Left renal cortex interstitium (tissue), 4 donors: ENCODE results near the gene SULT1A2. TPM values are rescaled to one million over a fixed set of nuclear protein-coding genes. Genes with fewer than 3 reads are reported as not detected.
"Not testable (repeated sequence)": the region's sequence is repeated elsewhere in the genome, so short reads cannot be mapped to it uniquely, and the experiment has no call there.

Experiments used
- DNase-seq, 4 donors: peaks; one replicate each; pipeline ENCODE4 v3.0.0-alpha.2; 2013; ENCODE audit warnings: low read depth in 4 of 4, low spot score in 2 of 4, missing footprints in 1 of 4
- polyA plus RNA-seq, 4 donors: library from polyadenylated mRNA; unstranded; fragments of 120-200 nt; gene quantifications; one replicate each; pipeline ENCODE4 v1.2.1, GENCODE V29; 2013; ENCODE audit not compliant: insufficient read length in 4 of 4

SULT1A2 gene
- polyA plus RNA-seq, 4 donors: 1.3 to 2.7 (median 1.8) TPM

- DNase-seq: no peak
Observed at GRCh38 chr16:28592511-28592910, 4.3 kb downstream of the SULT1A2 start.

- DNase-seq: no peak
Observed at GRCh38 chr16:28591355-28591754, 5.5 kb downstream of the SULT1A2 start.

- no peak for DNase-seq
Observed at GRCh38 chr16:28590384-28591340, 6.2 kb downstream of the SULT1A2 start.

- no peak for DNase-seq
Observed at GRCh38 chr16:28589930-28590329, 6.9 kb downstream of the SULT1A2 start.

- DNase-seq: no peak
Observed at GRCh38 chr16:28589069-28589468, 7.8 kb downstream of the SULT1A2 start.

- no peak for DNase-seq
Observed at GRCh38 chr16:28587386-28587785, 9.5 kb downstream of the SULT1A2 start.

- no peak for DNase-seq
Observed at GRCh38 chr16:28586466-28586865, 10.4 kb downstream of the SULT1A2 start.

- no peak for DNase-seq
Observed at GRCh38 chr16:28585674-28586073, 11.2 kb downstream of the SULT1A2 start.

- no peak for DNase-seq
Observed at GRCh38 chr16:28580726-28581315, 16.0 kb downstream of the SULT1A2 start.

GRCh38 chr16:28575446-28576109 lies 21.3 kb downstream of the SULT1A2 start:
- DNase-seq: no peak

GRCh38 chr16:28574925-28575324 lies 21.9 kb downstream of the SULT1A2 start:
- no peak for DNase-seq

- DNase-seq: no peak
Observed at GRCh38 chr16:28573738-28574718, 22.8 kb downstream of the SULT1A2 start.

GRCh38 chr16:28572696-28573510 lies 23.9 kb downstream of the SULT1A2 start:
- DNase-seq: peak; percentile 41 to 70 (median 56)

- no peak for DNase-seq
Observed at GRCh38 chr16:28569968-28570752, 26.7 kb downstream of the SULT1A2 start.

- no peak for DNase-seq
Observed at GRCh38 chr16:28569021-28569420, 27.8 kb downstream of the SULT1A2 start.

GRCh38 chr16:28567292-28567691 lies 29.6 kb downstream of the SULT1A2 start:
- no peak for DNase-seq

- DNase-seq: not testable (repeated sequence)
Observed at GRCh38 chr16:28566233-28566925, 30.5 kb downstream of the SULT1A2 start.

GRCh38 chr16:28563218-28563617 lies 33.6 kb downstream of the SULT1A2 start:
- DNase-seq: no peak
